PC-3 (cell line): ENCODE data around the gene SOCS6. TPM values are rescaled to one million over a fixed set of nuclear protein-coding genes. Genes with fewer than 3 reads are reported as not detected.
"Not testable (repeated sequence)": the region's sequence is repeated elsewhere in the genome, so short reads cannot be mapped to it uniquely, and the experiment has no call there.

Experiments used
- ATAC-seq: fragments of 200-7000 bp; cut with Tn5 transposase; 2 replicates; pipeline ENCODE4 v1.9.1; 2020; ENCODE audit warnings: mild to moderate bottlenecking, moderate library complexity
- BruUV-seq: library from RNA; stranded (reverse); fragments of 400-500 nt; replicated peaks from 2 replicates; lab custom pipeline; 2021; lab: Mats Ljungman, UMichigan
- CTCF ChIA-PET: fragments of 300-600 bp; sonication (Branson Sonifier 250); formaldehyde crosslinking; loops from one replicate; lab custom pipeline; 2022; ENCODE audit warnings: antibody characterized with exemption; lab: Charles Lee
- POLR2A ChIA-PET: fragments of 300-600 bp; sonication (Branson Sonifier 250); formaldehyde crosslinking; loops from one replicate; lab custom pipeline; 2022; ENCODE audit warnings: antibody characterized with exemption; ENCODE audit not compliant: unreplicated experiment; lab: Charles Lee
- DNase-seq: peaks from one replicate; pipeline ENCODE4 v3.0.0-alpha.2; 2015
- H2AFZ ChIP-seq: fragments of 300-600 bp; sonication (generic); 2 replicates; pipeline ENCODE4 v1.6.0; 2016; ENCODE audit warnings: antibody characterized with exemption, low read length
- H3F3A ChIP-seq: fragments of 300-600 bp; sonication (generic); one replicate; pipeline ENCODE4 v1.6.0; 2017; ENCODE audit warnings: antibody characterized with exemption, low read length, control low read depth, mild to moderate bottlenecking; ENCODE audit not compliant: unreplicated experiment
- H3K27ac ChIP-seq: fragments of 300-600 bp; sonication (generic); 2 replicates; pipeline ENCODE4 v1.5.1; 2016; ENCODE audit warnings: mild to moderate bottlenecking, low read length
- H3K27me3 ChIP-seq: fragments of 300-600 bp; sonication (generic); 2 replicates; pipeline ENCODE4 v1.6.1; 2016; ENCODE audit warnings: low read length, mixed read lengths
- H3K36me3 ChIP-seq: fragments of 300-600 bp; sonication (generic); 2 replicates; pipeline ENCODE4 v1.6.1; 2016; ENCODE audit warnings: low read depth, mixed run types, low read length, mixed read lengths
- H3K4me1 ChIP-seq: fragments of 300-600 bp; sonication (generic); 2 replicates; pipeline ENCODE4 v1.5.1; 2016; ENCODE audit warnings: low read length; ENCODE audit not compliant: insufficient read depth
- H3K4me2 ChIP-seq: fragments of 300-600 bp; sonication (generic); 2 replicates; pipeline ENCODE4 v1.6.0; 2016; ENCODE audit warnings: low read length
- H3K4me3 ChIP-seq: fragments of 300-600 bp; sonication (generic); 2 replicates; pipeline ENCODE4 v1.5.1; 2016; ENCODE audit warnings: mild to moderate bottlenecking, low read length, mixed read lengths
- H3K79me2 ChIP-seq: fragments of 300-600 bp; sonication (generic); 2 replicates; pipeline ENCODE4 v1.6.1; 2017; ENCODE audit warnings: low read length, mixed read lengths
- H3K9ac ChIP-seq: fragments of 300-600 bp; sonication (generic); 2 replicates; pipeline ENCODE4 v1.6.0; 2016; ENCODE audit warnings: mild to moderate bottlenecking, low read length
- H3K9me2 ChIP-seq: fragments of 300-600 bp; sonication (generic); replicated peaks from 2 replicates; pipeline ENCODE4 v1.6.1; 2016; ENCODE audit warnings: mixed run types, low read length, mixed read lengths
- H3K9me3 ChIP-seq: fragments of 300-600 bp; sonication (generic); 2 replicates; pipeline ENCODE4 v1.6.1; 2016; ENCODE audit warnings: low read length, mixed read lengths
- H4K20me1 ChIP-seq: fragments of 300-600 bp; sonication (generic); 2 replicates; pipeline ENCODE4 v1.6.1; 2016; ENCODE audit warnings: low read length, mixed read lengths
- CTCF ChIP-seq: fragments of 300-600 bp; sonication (generic); conservative IDR thresholded peaks from 2 replicates; pipeline ENCODE4 v1.5.1; 2017; ENCODE audit warnings: antibody characterized with exemption, low read depth, mild to moderate bottlenecking, low read length
- EZH2 ChIP-seq: fragments of 300-600 bp; sonication (generic); IDR thresholded peaks from one replicate; pipeline ENCODE4 v1.6.1; 2017; ENCODE audit warnings: antibody characterized with exemption, mild to moderate bottlenecking, low read length; ENCODE audit not compliant: unreplicated experiment
- EZH2phosphoT487 ChIP-seq: fragments of 300-600 bp; sonication (generic); IDR thresholded peaks from 2 replicates; pipeline ENCODE4 v1.6.1; 2018; ENCODE audit warnings: mild to moderate bottlenecking, antibody characterized with exemption, low read length, borderline replicate concordance
- intact Hi-C: fragments of 100-400 bp; cut with micrococcal nuclease; formaldehyde crosslinking; loops from 2 replicates; pipeline ENCODE4 v1.9.0; 2023
- total RNA-seq: library from RNA; depleted of rRNA; stranded (reverse); fragments of >200 nt; gene quantifications from 2 replicates; pipeline ENCODE4 v1.2.3, GENCODE V29; 2014

SOCS6 gene
- total RNA-seq, 1 experiment from 2014 or later = 17.9 TPM

- H3K4me1 ChIP-seq = peaks cover 42% of the 10 kb centered on the region
- DNase-seq (no peak), ATAC-seq (no peak)
- H3K4me2 ChIP-seq = no peak overlapping the region; the same call in 1 of the 2 replicates
- CTCF ChIA-PET = interaction anchor here (0.6 to 1.0 kb wide), 2 partner anchors 66 to 93 kb away, joined by 3 to 5 read pairs; no protein-coding TSS in a partner anchor
- no peaks in the 10 kb centered on the region for H3K79me2 ChIP-seq
- H3K4me3 ChIP-seq = no peak overlapping the region
- no peaks in the 10 kb centered on the region for H4K20me1 ChIP-seq
- no peaks in the 10 kb centered on the region for H3K9me2 ChIP-seq
- peaks cover 13% of the 10 kb centered on the region for H3K9me3 ChIP-seq
- intact Hi-C loops = loop anchor here (2.0 to 5.0 kb wide), 2 partner anchors 54 to 159 kb away; no protein-coding TSS in a partner anchor
- no peak overlapping the region for H3K9ac ChIP-seq
- TF ChIP-seq CTCF (no peak), EZH2 (no peak), EZH2phosphoT487 (no peak)
- no peaks in the 10 kb centered on the region for H3K27me3 ChIP-seq
- peaks cover 11% of the 10 kb centered on the region for H3F3A ChIP-seq
- H3K36me3 ChIP-seq = peaks cover 26% of the 10 kb centered on the region
- POLR2A ChIA-PET = no interaction called here
- peak overlapping the region; percentile 99 for H3K27ac ChIP-seq
- BruUV-seq = no TSS peak
- H2AFZ ChIP-seq = no peak overlapping the region
Measured at GRCh38 chr18:70355620-70356385, 67.0 kb downstream of the SOCS6 start.

GRCh38 chr18:70358105-70358406, 69.2 kb downstream of the SOCS6 start:
- intact Hi-C loops = loop anchor here (5.0 kb wide), 1 partner anchor 56 kb away; no protein-coding TSS in a partner anchor
- H4K20me1 ChIP-seq, H2AFZ ChIP-seq, POLR2A ChIA-PET, H3K9me2 ChIP-seq, H3K79me2 ChIP-seq, H3K27me3 ChIP-seq, BruUV-seq: not testable (repeated sequence)
- peak overlapping the region; percentile 67 for H3K4me2 ChIP-seq
- peak overlapping the region; percentile 99 for H3K27ac ChIP-seq
- peak overlapping the region; percentile 85 for H3K9ac ChIP-seq
- ATAC-seq = peak; percentile 37
- H3K4me3 ChIP-seq = peak overlapping the region; percentile 12; the same call in 1 of the 2 replicates
- peaks cover 11% of the 10 kb centered on the region for H3F3A ChIP-seq
- peak; percentile 92 for DNase-seq
- H3K36me3 ChIP-seq = peaks cover 17% of the 10 kb centered on the region
- peaks cover 47% of the 10 kb centered on the region for H3K4me1 ChIP-seq
- CTCF ChIA-PET = interaction anchor here (0.6 kb wide), 1 partner anchor 64 kb away, joined by 3 read pairs; no protein-coding TSS in a partner anchor
- H3K9me3 ChIP-seq = peaks cover 13% of the 10 kb centered on the region

- no peak overlapping the region for H3K4me3 ChIP-seq
- H3K4me2 ChIP-seq = peak overlapping the region; percentile 56
- ATAC-seq (peak; percentile 73), DNase-seq (peak; percentile 90)
- H3K9me2 ChIP-seq = no peaks in the 10 kb centered on the region
- BruUV-seq = no TSS peak
- peak overlapping the region; percentile 85 for H3K9ac ChIP-seq
- peaks cover 8% of the 10 kb centered on the region; the same call in 1 of the 2 replicates for H3K36me3 ChIP-seq
- ChIA-PET CTCF (no interaction called here), POLR2A (no interaction called here)
- no peak overlapping the region for H2AFZ ChIP-seq
- TF ChIP-seq CTCF (peak; percentile 49), EZH2 (no peak)
- no peaks in the 10 kb centered on the region for H3K27me3 ChIP-seq
- H3K27ac ChIP-seq = peak overlapping the region; percentile 99
- H3K79me2 ChIP-seq = no peaks in the 10 kb centered on the region
- intact Hi-C loops = loop anchor here (1.0 to 5.0 kb wide), 3 partner anchors 25 to 63 kb away; no protein-coding TSS in a partner anchor
- H4K20me1 ChIP-seq = no peaks in the 10 kb centered on the region
- H3K4me1 ChIP-seq = peaks cover 56% of the 10 kb centered on the region
- peaks cover 6% of the 10 kb centered on the region; the same call in 1 of the 2 replicates for H3K9me3 ChIP-seq
- peaks cover 11% of the 10 kb centered on the region for H3F3A ChIP-seq
Measured at GRCh38 chr18:70359071-70359470, 70.2 kb downstream of the SOCS6 start.
